H54 (cell line): Measurements from ENCODE around the gene NSDHL.

Source experiments
- DNase-seq: peaks from one replicate; pipeline ENCODE4 v3.0.0; 2011; ENCODE audit warnings: low spot score, mixed read lengths; ENCODE audit not compliant: insufficient read length
- FAIRE-seq: peaks from 3 replicates; lab custom pipeline; 2011; peaks lifted over from hg19 to GRCh38; lab: Jason Lieb, UNC
- POLR2A ChIP-seq: IDR thresholded peaks from 2 replicates; pipeline ENCODE4 v1.6.1; 2011; ENCODE audit warnings: low read depth, mild to moderate bottlenecking, low read length

The NSDHL gene

GRCh38 chrX:152865232-152865920 is 34.5 kb downstream of the NSDHL start:
- TF ChIP-seq POLR2A, result no peak
- no peak for DNase-seq
- no peak for FAIRE-seq

- DNase-seq (no peak), FAIRE-seq (no peak)
- no peak for TF ChIP-seq POLR2A
Measured at GRCh38 chrX:152866386-152866785, 35.5 kb downstream of the NSDHL start.

GRCh38 chrX:152869972-152870371 is 39.1 kb downstream of the NSDHL start:
- no peak for DNase-seq
- no peak for FAIRE-seq
- TF ChIP-seq POLR2A, result no peak

GRCh38 chrX:152871260-152871659 is 40.4 kb downstream of the NSDHL start:
- no peak for TF ChIP-seq POLR2A

GRCh38 chrX:152872522-152872921 is 41.7 kb downstream of the NSDHL start:
- no peak for TF ChIP-seq POLR2A
- DNase-seq (no peak), FAIRE-seq (no peak)

More at GRCh38 chrX:152871260-152871659, 40.4 kb downstream of the NSDHL start:
- FAIRE-seq, result no peak
- DNase-seq, result no peak

- FAIRE-seq (no peak), DNase-seq (no peak)
- no peak for TF ChIP-seq POLR2A
Measured at GRCh38 chrX:152873361-152873760, 42.5 kb downstream of the NSDHL start.

GRCh38 chrX:152876931-152877840 is 46.3 kb downstream of the NSDHL start:
- no peak for DNase-seq
- TF ChIP-seq POLR2A, result no peak
- no peak for FAIRE-seq

GRCh38 chrX:152878976-152879755 is 48.3 kb downstream of the NSDHL start:
- TF ChIP-seq POLR2A, result no peak
- DNase-seq, result no peak
- FAIRE-seq, result no peak

GRCh38 chrX:152881289-152881688 is 50.4 kb downstream of the NSDHL start:
- no peak for DNase-seq
- no peak for TF ChIP-seq POLR2A
- no peak for FAIRE-seq

- TF ChIP-seq POLR2A, result no peak
- DNase-seq (no peak), FAIRE-seq (no peak)
Measured at GRCh38 chrX:152884171-152884570, 53.3 kb downstream of the NSDHL start.

- no peak for TF ChIP-seq POLR2A
- FAIRE-seq (no peak), DNase-seq (no peak)
Measured at GRCh38 chrX:152886716-152887115, 55.9 kb downstream of the NSDHL start.

GRCh38 chrX:152892499-152892898 is 61.6 kb downstream of the NSDHL start:
- no peak for FAIRE-seq
- TF ChIP-seq POLR2A, result no peak
- no peak for DNase-seq

- no peak for TF ChIP-seq POLR2A
- no peak for DNase-seq
- FAIRE-seq, result no peak
Measured at GRCh38 chrX:152892999-152893891, 62.4 kb downstream of the NSDHL start.
